A204.1 (cell line): ENCODE results near the gene LUC7L.
"Not testable (repeated sequence)": the region's sequence is repeated elsewhere in the genome, so short reads cannot be mapped to it uniquely, and the experiment has no call there.

ENCODE experiments used
- FAIRE-seq: peaks from 2 replicates; lab custom pipeline; 2012; peaks lifted over from hg19 to GRCh38; lab: Jason Lieb, UNC

The LUC7L gene

GRCh38 chr16:263182-263774, 34.0 kb upstream of the LUC7L start:
- no peak for FAIRE-seq

- no peak for FAIRE-seq
These were observed 33.0 kb upstream of the LUC7L start for GRCh38 chr16:262121-262745.

GRCh38 chr16:261031-261691, 31.9 kb upstream of the LUC7L start:
- no peak for FAIRE-seq

- FAIRE-seq = no peak
These were observed 31.1 kb upstream of the LUC7L start for GRCh38 chr16:260326-260725.

- FAIRE-seq = no peak
These were observed 30.6 kb upstream of the LUC7L start for GRCh38 chr16:259814-260253.

- no peak for FAIRE-seq
These were observed 30.0 kb upstream of the LUC7L start for GRCh38 chr16:259226-259625.

GRCh38 chr16:258091-258490, 28.8 kb upstream of the LUC7L start:
- FAIRE-seq = not testable (repeated sequence)

- no peak for FAIRE-seq
These were observed 25.9 kb upstream of the LUC7L start for GRCh38 chr16:255183-255582.

GRCh38 chr16:254461-254860, 25.2 kb upstream of the LUC7L start:
- FAIRE-seq = no peak

- no peak for FAIRE-seq
These were observed 24.6 kb upstream of the LUC7L start for GRCh38 chr16:253833-254232.

- no peak for FAIRE-seq
These were observed 23.4 kb upstream of the LUC7L start for GRCh38 chr16:252366-253337.

- FAIRE-seq = no peak
These were observed 20.2 kb upstream of the LUC7L start for GRCh38 chr16:249431-249830.

- FAIRE-seq = no peak
These were observed 17.8 kb upstream of the LUC7L start for GRCh38 chr16:247027-247426.

- no peak for FAIRE-seq
These were observed 15.9 kb upstream of the LUC7L start for GRCh38 chr16:245105-245504.

- no peak for FAIRE-seq
These were observed 14.1 kb upstream of the LUC7L start for GRCh38 chr16:243348-243747.

- no peak for FAIRE-seq
These were observed 13.0 kb upstream of the LUC7L start for GRCh38 chr16:242281-242680.

GRCh38 chr16:240559-240958, 11.3 kb upstream of the LUC7L start:
- no peak for FAIRE-seq

GRCh38 chr16:239948-240277, 10.7 kb upstream of the LUC7L start:
- no peak for FAIRE-seq

GRCh38 chr16:234468-235305, 5.4 kb upstream of the LUC7L start, which contains the start of gene FAM234A:
Gene FAM234A (plus strand): TSS chr16:234821. CDS start chr16:254414, 19,593 bp downstream.
- no peak for FAIRE-seq

GRCh38 chr16:230949-231348, 1.7 kb upstream of the LUC7L start:
- no peak for FAIRE-seq

- FAIRE-seq = not testable (repeated sequence)
These were observed 1.1 kb upstream of the LUC7L start for GRCh38 chr16:230351-230750.
